ENCODE results near the gene OR10H1.
"Not testable (repeated sequence)": the region's sequence is repeated elsewhere in the genome, so short reads cannot be mapped to it uniquely, and the experiment has no call there.

The OR10H1 gene

GRCh38 chr19:15776991-15777970 is 38.2 kb downstream of the OR10H1 start:
- Histone ChIP-seq H3K9ac (no peak overlapping the region), H3K27ac (no peak overlapping the region), H3K4me2 (no peak overlapping the region), H2AFZ (ENCODE audit: low read depth) (no peak overlapping the region), H4K20me1 (ENCODE audit: insufficient read depth) (no peaks in the 10 kb centered on the region), H3K4me3 (IDR thresholded peaks at IDR 0.05; ENCODE audit: insufficient read depth, low read depth, low read length) (no peak overlapping the region), H3K27me3 (ENCODE audit: insufficient read depth, low read depth) (no peaks in the 10 kb centered on the region), H3K4me1 (ENCODE audit: low read depth, poor library complexity, severe bottlenecking) (no peaks in the 10 kb centered on the region), H3K36me3 (ENCODE audit: insufficient read depth) (no peaks in the 10 kb centered on the region), H3K79me2 (ENCODE audit: insufficient read depth, low read depth) (no peaks in the 10 kb centered on the region)
- TF ChIP-seq CTCF (conservative IDR thresholded peaks at IDR 0.05; ENCODE audit: low read depth, low read length) = no peak

- no peak for TF ChIP-seq CTCF (conservative IDR thresholded peaks at IDR 0.05; ENCODE audit: low read depth, low read length)
- H4K20me1 ChIP-seq (ENCODE audit: insufficient read depth) = no peaks in the 10 kb centered on the region
- no peak overlapping the region for H3K9ac ChIP-seq
- H3K79me2 ChIP-seq (ENCODE audit: insufficient read depth, low read depth) = no peaks in the 10 kb centered on the region
- no peak overlapping the region for H2AFZ ChIP-seq (ENCODE audit: low read depth)
- H3K36me3 ChIP-seq (ENCODE audit: insufficient read depth) = no peaks in the 10 kb centered on the region
- no peaks in the 10 kb centered on the region for H3K27me3 ChIP-seq (ENCODE audit: insufficient read depth, low read depth)
- no peak overlapping the region for H3K4me2 ChIP-seq
- no peak overlapping the region for H3K27ac ChIP-seq
- no peak overlapping the region for H3K4me3 ChIP-seq (IDR thresholded peaks at IDR 0.05; ENCODE audit: insufficient read depth, low read depth, low read length)
- no peaks in the 10 kb centered on the region for H3K4me1 ChIP-seq (ENCODE audit: low read depth, poor library complexity, severe bottlenecking)
Observed at GRCh38 chr19:15776264-15776663, 39.2 kb downstream of the OR10H1 start.

- Histone ChIP-seq H3K36me3 (ENCODE audit: insufficient read depth) (no peaks in the 10 kb centered on the region), H3K4me1 (ENCODE audit: low read depth, poor library complexity, severe bottlenecking) (no peaks in the 10 kb centered on the region), H3K4me3 (IDR thresholded peaks at IDR 0.05; ENCODE audit: insufficient read depth, low read depth, low read length) (no peak overlapping the region), H3K4me2 (no peak overlapping the region), H4K20me1 (ENCODE audit: insufficient read depth) (no peaks in the 10 kb centered on the region), H3K9ac (no peak overlapping the region), H3K79me2 (ENCODE audit: insufficient read depth, low read depth) (no peaks in the 10 kb centered on the region), H3K27me3 (ENCODE audit: insufficient read depth, low read depth) (no peaks in the 10 kb centered on the region), H3K27ac (no peak overlapping the region), H2AFZ (ENCODE audit: low read depth) (no peak overlapping the region)
- TF ChIP-seq CTCF (conservative IDR thresholded peaks at IDR 0.05; ENCODE audit: low read depth, low read length) = no peak
Observed at GRCh38 chr19:15775249-15775648, 40.2 kb downstream of the OR10H1 start.

GRCh38 chr19:15774159-15774558 is 41.3 kb downstream of the OR10H1 start:
- not testable (repeated sequence) for H3K9ac ChIP-seq; H3K36me3 ChIP-seq (ENCODE audit: insufficient read depth); H4K20me1 ChIP-seq (ENCODE audit: insufficient read depth); H3K4me2 ChIP-seq; H3K4me1 ChIP-seq (ENCODE audit: low read depth, poor library complexity, severe bottlenecking); H3K27ac ChIP-seq; H3K79me2 ChIP-seq (ENCODE audit: insufficient read depth, low read depth); H3K27me3 ChIP-seq (ENCODE audit: insufficient read depth, low read depth); H2AFZ ChIP-seq (ENCODE audit: low read depth); H3K4me3 ChIP-seq (IDR thresholded peaks at IDR 0.05; ENCODE audit: insufficient read depth, low read depth, low read length)

- H3K4me2 ChIP-seq = no peak overlapping the region
- peaks cover 3% of the 10 kb centered on the region; the same call in 1 of the 2 replicates for H3K27me3 ChIP-seq (ENCODE audit: insufficient read depth, low read depth)
- no peaks in the 10 kb centered on the region for H3K79me2 ChIP-seq (ENCODE audit: insufficient read depth, low read depth)
- no peaks in the 10 kb centered on the region for H3K36me3 ChIP-seq (ENCODE audit: insufficient read depth)
- no peak overlapping the region for H3K27ac ChIP-seq
- H3K4me3 ChIP-seq (IDR thresholded peaks at IDR 0.05; ENCODE audit: insufficient read depth, low read depth, low read length) = no peak overlapping the region
- no peaks in the 10 kb centered on the region for H3K4me1 ChIP-seq (ENCODE audit: low read depth, poor library complexity, severe bottlenecking)
- no peak overlapping the region for H3K9ac ChIP-seq
- no peak for TF ChIP-seq CTCF (conservative IDR thresholded peaks at IDR 0.05; ENCODE audit: low read depth, low read length)
- no peak overlapping the region for H2AFZ ChIP-seq (ENCODE audit: low read depth)
- no peaks in the 10 kb centered on the region for H4K20me1 ChIP-seq (ENCODE audit: insufficient read depth)
Observed at GRCh38 chr19:15769586-15769985, 45.9 kb downstream of the OR10H1 start.
